GM19395 (cell line): ENCODE measurements around the gene FAM118B.
"Not testable (repeated sequence)": the region's sequence is repeated elsewhere in the genome, so short reads cannot be mapped to it uniquely, and the experiment has no call there.

Source experiments
- ATAC-seq: cut with Tn5 transposase; IDR thresholded peaks from one replicate; pipeline ENCODE4 v1.9.1; 2021; ENCODE audit warnings: mild to moderate bottlenecking, moderate library complexity; ENCODE audit not compliant: unreplicated experiment

Gene FAM118B

DNA sequence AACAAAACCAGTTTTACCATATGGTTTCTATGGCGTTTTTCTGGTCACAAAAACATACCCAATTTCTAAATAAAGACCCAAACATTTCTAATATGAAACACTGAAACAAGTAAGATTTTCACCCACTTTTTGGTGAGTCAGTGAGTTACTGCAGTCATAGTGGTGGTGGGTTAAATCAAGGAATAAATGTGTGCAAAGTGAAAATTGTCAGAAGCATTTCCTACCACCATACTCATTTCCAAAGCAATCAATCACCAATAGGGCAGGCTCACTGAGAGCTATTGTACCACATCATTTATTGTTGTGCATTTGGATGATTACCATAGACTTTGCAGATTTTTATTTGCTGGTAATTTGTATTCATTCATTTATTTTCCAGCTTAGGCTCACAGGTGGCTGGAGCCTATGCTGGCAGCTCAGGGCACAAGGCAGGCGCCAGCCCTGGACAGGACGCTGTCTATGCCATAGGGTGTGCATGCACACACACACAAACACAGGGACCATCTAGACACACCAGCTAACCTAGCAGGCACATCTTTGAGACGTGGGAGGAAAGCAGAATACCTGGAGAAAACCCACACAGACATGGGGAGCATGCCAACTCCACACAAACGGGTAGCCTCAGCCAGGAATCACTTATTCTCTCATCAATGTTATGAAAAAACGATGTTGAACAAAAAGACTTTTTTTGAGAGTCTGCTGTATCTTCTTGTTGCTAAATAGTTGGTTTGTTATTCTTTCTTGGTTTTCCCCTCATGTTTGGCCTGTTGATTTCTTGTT is 5.1 kb downstream of the FAM118B start:
- no peak for ATAC-seq

- ATAC-seq, result no peak
These were observed 5.9 kb downstream of the FAM118B start for GRCh38 chr11:126217491-126217890.

DNA sequence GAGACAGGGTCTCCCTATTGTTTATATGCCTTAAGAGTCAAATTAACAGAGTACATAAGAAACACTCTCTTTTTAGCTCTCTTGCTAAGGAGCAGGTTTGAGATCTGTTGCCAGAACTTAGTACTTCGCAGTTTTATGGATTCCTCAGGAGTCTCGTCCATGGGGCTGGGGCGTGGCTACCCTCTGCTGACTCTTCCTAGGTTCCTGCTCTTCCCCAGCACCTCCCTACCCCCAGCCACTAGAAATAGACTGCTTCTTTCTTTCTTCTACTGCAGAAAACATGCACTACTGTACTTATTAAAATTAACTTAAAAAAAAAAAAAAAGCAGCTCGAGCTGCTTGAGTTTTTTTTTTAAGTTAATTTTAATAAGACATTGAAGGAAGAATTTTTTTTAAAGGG is 8.0 kb downstream of the FAM118B start:
- no peak for ATAC-seq

- no peak for ATAC-seq
These were observed 13.2 kb downstream of the FAM118B start for GRCh38 chr11:126224647-126225294.

DNA sequence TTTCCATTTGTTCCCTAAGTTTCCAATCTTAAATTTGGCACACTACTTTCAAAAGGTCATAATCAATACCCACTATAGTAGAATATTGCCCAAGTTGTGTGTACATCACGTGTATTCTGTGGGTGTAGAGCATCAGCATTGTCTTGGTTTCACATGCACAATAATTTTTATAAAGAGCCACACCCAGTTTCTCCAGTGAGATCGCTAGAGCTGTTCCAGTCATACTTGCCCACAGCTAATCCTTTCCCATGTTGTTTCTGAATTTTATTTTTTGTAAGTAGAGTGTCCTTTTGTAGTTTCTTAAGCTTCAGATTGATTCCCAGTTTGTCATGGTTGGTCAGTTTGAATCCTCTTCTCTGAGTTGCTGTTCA is 13.7 kb downstream of the FAM118B start:
- no peak for ATAC-seq

GRCh38 chr11:126226334-126227084 is 14.9 kb downstream of the FAM118B start:
- ATAC-seq, result no peak

- ATAC-seq, result no peak
These were observed 18.4 kb downstream of the FAM118B start for GRCh38 chr11:126229858-126230540.

- no peak for ATAC-seq
These were observed 20.3 kb downstream of the FAM118B start for GRCh38 chr11:126231725-126232459.

GRCh38 chr11:126232683-126233082 is 21.1 kb downstream of the FAM118B start:
- no peak for ATAC-seq

DNA sequence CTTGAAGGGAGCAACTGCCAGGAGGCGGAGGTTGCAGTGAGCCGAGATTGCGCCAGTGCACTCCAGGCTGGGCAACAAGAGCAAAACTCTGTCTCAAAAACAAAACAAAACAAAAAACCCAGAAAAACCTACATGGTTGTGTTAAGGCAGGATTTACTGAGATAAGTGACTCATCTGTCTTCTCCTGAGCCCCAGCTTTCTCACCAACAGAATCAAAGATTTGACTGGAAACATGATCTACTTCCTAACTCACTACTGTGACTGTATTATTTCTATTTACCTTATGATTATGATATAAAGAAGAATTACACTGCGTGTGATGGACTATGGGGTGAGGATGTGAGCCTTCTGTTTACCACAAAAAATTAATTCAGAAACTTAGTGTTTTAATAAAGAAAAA is 21.8 kb downstream of the FAM118B start:
- ATAC-seq, result no peak

DNA sequence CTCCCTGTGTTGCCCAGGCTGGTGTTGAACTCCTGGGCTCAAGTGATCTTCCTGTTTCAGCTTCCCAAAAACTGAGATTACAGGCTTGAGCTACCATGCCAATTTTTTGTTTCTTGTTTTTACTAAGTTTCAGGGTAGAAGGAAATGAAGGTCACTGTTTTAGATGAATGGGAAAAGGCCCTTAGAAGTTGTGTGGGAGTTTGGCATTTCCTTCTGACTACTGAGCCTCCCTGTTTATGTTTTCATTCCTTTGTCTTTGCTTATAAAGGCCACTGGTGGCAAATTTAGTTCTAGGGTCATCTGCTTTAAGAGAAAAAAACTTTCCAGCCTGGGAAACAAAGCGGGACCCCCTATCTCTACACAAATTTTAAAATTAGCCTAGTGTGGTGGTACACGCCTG is 35.1 kb downstream of the FAM118B start:
- ATAC-seq, result no peak

DNA sequence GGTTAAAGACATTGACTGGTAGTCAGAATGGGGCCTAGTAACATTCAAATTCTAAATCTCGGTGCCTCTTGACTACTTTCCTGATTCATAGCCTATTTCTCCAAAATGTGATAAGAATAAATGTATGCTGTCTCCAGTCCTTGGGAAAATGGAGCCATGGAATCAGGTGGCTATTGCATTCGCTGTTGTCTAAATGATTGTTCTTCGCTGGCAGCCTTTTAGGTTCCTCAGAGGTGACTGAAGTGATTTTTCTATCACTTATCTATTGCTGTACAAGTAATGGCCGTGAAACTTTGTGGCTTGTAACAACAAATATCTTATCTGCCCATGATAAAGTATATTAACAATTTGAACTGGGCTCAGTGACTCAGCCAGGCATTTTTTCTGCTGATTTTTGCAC is 41.7 kb downstream of the FAM118B start:
- no peak for ATAC-seq

- no peak for ATAC-seq
These were observed 43.2 kb downstream of the FAM118B start for GRCh38 chr11:126254819-126255218.

DNA sequence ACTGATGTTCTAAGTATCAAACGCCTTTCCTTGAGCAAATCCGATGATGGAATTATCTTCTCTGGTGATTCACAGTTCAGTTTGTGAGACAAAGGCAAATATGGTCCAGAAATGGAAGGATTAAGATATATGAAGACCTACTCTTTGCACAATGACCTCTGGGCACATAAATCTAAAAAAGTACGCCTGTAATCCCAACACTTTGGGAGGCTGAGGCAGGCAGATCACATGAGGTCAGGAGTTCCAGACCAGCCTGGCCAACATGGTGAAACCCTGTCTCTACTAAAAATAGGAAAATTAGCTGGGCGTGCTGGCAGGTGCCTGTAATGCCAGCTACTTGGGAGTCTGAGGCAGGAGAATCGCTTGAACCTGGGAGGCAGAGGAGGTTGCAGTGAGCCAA is 43.9 kb downstream of the FAM118B start:
- ATAC-seq, result not testable (repeated sequence)

DNA sequence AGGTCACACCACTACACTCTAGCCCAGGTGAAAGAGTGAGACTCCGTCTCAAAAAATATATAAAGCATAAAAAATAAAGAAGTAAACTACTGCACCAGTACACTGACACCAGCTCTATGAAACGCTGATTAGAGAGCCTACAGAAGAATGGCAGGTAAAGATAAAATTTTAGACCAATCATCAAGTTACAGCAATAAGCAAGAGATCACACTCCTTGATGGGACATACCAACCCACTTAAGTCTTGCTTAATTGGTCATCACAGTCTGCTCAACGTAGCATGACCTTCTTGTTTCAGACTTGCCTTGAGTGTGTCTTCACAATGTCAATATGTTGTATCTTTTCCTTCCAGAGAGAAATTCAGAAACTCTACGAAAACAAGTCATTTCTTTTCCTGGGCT is 44.6 kb downstream of the FAM118B start:
- ATAC-seq, result no peak

- ATAC-seq, result no peak
These were observed 45.6 kb downstream of the FAM118B start for GRCh38 chr11:126257144-126257543.

- ATAC-seq, result no peak
These were observed 46.2 kb downstream of the FAM118B start for GRCh38 chr11:126257764-126258163.

GRCh38 chr11:126262216-126262615 is 50.6 kb downstream of the FAM118B start:
- no peak for ATAC-seq

DNA sequence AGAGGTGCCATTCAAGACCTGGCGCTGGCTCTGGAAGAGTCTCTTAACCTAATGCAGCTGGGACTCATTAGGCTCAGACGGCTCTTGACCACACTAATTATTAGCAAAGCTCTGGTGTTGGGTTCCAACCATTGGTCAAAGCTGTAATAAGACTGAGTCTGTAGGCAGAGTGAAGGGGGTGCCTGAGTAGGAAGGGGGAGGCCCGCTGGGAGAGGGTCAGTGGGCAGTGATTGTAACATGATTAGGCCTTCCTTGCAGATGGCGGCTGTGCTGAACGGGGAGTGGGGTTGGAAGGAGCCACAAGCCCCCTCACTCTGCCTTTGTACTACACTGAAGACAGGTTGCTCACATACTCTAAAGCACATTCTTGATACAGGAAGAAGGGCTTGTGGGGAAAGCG is 51.9 kb downstream of the FAM118B start:
- no peak for ATAC-seq

- no peak for ATAC-seq
These were observed 54.2 kb downstream of the FAM118B start for GRCh38 chr11:126265811-126266210.

DNA sequence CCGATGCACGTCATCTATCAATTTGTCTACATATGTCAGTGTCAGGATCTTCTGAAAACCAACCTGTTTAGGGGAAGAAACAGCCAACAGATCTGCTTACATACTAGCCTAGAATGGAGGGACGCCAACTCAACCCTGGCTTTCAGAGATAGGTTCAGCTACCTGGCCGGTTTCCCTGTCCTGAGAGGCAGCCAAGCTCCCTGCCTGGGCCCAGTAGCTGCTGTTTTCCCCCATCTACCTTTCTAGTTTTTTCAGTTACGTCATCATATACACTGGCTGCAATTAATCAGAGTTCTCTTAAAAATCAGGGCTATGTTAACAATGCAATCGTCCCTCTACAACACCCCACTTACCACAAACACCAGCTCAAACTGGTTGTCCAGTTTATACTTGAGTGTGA is 56.1 kb downstream of the FAM118B start:
- ATAC-seq, result no peak
